GM12873 (cell line): ENCODE data around the gene DNAH12.

Experiments
- CTCF ChIP-seq: IDR thresholded peaks from 2 replicates; pipeline ENCODE4 v1.5.1; 2012; ENCODE audit warnings: low read depth, mild to moderate bottlenecking, moderate library complexity, low read length, control low read depth; ENCODE audit not compliant: insufficient read depth; ENCODE audit errors: missing control alignments

Gene DNAH12

GRCh38 chr3:57370341-57370740 is 173.8 kb downstream of the DNAH12 start:
- no peak for TF ChIP-seq CTCF

GRCh38 chr3:57354768-57355167 is 189.4 kb downstream of the DNAH12 start:
- no peak for TF ChIP-seq CTCF

GRCh38 chr3:57350271-57350670 is 193.9 kb downstream of the DNAH12 start:
- no peak for TF ChIP-seq CTCF

GRCh38 chr3:57335283-57335938 is 208.7 kb downstream of the DNAH12 start:
- TF ChIP-seq CTCF, result no peak

GRCh38 chr3:57331078-57331610 is 213.0 kb downstream of the DNAH12 start:
- no peak for TF ChIP-seq CTCF

GRCh38 chr3:57314204-57314603 is 229.9 kb downstream of the DNAH12 start:
- no peak for TF ChIP-seq CTCF

GRCh38 chr3:57309769-57310360 is 234.3 kb downstream of the DNAH12 start:
- TF ChIP-seq CTCF, result no peak
